ENCODE data around the gene C10orf95. TPM values are rescaled to one million over a fixed set of nuclear protein-coding genes. Genes with fewer than 3 reads are reported as not detected.

The C10orf95 gene
- total RNA-seq, 1 donor from 2014 or later, result 10.3 TPM

GRCh38 chr10:102402512-102402896 is 48.8 kb downstream of the C10orf95 start:
- no peak for TF ChIP-seq CTCF (conservative IDR thresholded peaks at IDR 0.05; ENCODE audit: low read depth, low read length)
- no peak overlapping the region for H3K4me3 ChIP-seq (ENCODE audit: low read depth, low read length)
- no peak for DNase-seq (ENCODE audit: low read depth)

- no peak overlapping the region for H3K4me3 ChIP-seq (ENCODE audit: low read depth, low read length)
- TF ChIP-seq CTCF (conservative IDR thresholded peaks at IDR 0.05; ENCODE audit: low read depth, low read length), result no peak
- DNase-seq (ENCODE audit: low read depth), result no peak
Observed at GRCh38 chr10:102401735-102402511, 49.4 kb downstream of the C10orf95 start.

- TF ChIP-seq CTCF (conservative IDR thresholded peaks at IDR 0.05; ENCODE audit: low read depth, low read length), result no peak
- no peak for DNase-seq (ENCODE audit: low read depth)
Observed at GRCh38 chr10:102401342-102401654, 50.0 kb downstream of the C10orf95 start.

GRCh38 chr10:102400598-102401341 is 50.6 kb downstream of the C10orf95 start:
- no peak overlapping the region for H3K4me3 ChIP-seq (ENCODE audit: low read depth, low read length)
- no peak for DNase-seq (ENCODE audit: low read depth)
- TF ChIP-seq CTCF (conservative IDR thresholded peaks at IDR 0.05; ENCODE audit: low read depth, low read length), result no peak

More at GRCh38 chr10:102401342-102401654, 50.0 kb downstream of the C10orf95 start:
- H3K4me3 ChIP-seq (ENCODE audit: low read depth, low read length), result no peak overlapping the region

- no peak for TF ChIP-seq CTCF (conservative IDR thresholded peaks at IDR 0.05; ENCODE audit: low read depth, low read length)
- no peak for DNase-seq (ENCODE audit: low read depth)
- no peak overlapping the region for H3K4me3 ChIP-seq (ENCODE audit: low read depth, low read length)
Observed at GRCh38 chr10:102400076-102400475, 51.3 kb downstream of the C10orf95 start.

Other genes with a start within 250 kb of the C10orf95 start
- gene ELOVL3, start 225.2 kb downstream of the C10orf95 start, total RNA-seq, result 0.06 and 0.07 TPM in 2 replicates
- gene PITX3, start 210.0 kb downstream of the C10orf95 start, total RNA-seq, result 0.65 and 2.7 TPM in 2 replicates
- gene GBF1, start 206.0 kb downstream of the C10orf95 start, total RNA-seq, result 30.7 and 36.3 TPM in 2 replicates
- 73.9 and 84.9 TPM in 2 replicates for gene NFKB2, start 55.8 kb downstream of the C10orf95 start, total RNA-seq
- 0.43 and 0.52 TPM in 2 replicates for gene PSD, start 32.8 kb downstream of the C10orf95 start, total RNA-seq
- gene FBXL15, start 30.7 kb downstream of the C10orf95 start, total RNA-seq, result 23.8 and 34.6 TPM in 2 replicates
- gene CUEDC2, start 19.0 kb downstream of the C10orf95 start, total RNA-seq, result 77.8 and 98.5 TPM in 2 replicates
- 129 and 136 TPM in 2 replicates for gene ACTR1A, start 51.2 kb upstream of the C10orf95 start, total RNA-seq
- 4.4 and 6.2 TPM in 2 replicates for gene SUFU, start 52.4 kb upstream of the C10orf95 start, total RNA-seq
- gene TRIM8, start 192.9 kb upstream of the C10orf95 start, total RNA-seq, result 120 and 182 TPM in 2 replicates